ENCODE measurements around the gene EGFL7. TPM values are rescaled to one million over a fixed set of nuclear protein-coding genes. Genes with fewer than 3 reads are reported as not detected.

The EGFL7 gene
- total RNA-seq, 1 experiment from 2014 or later, result 38.0 TPM

DNA sequence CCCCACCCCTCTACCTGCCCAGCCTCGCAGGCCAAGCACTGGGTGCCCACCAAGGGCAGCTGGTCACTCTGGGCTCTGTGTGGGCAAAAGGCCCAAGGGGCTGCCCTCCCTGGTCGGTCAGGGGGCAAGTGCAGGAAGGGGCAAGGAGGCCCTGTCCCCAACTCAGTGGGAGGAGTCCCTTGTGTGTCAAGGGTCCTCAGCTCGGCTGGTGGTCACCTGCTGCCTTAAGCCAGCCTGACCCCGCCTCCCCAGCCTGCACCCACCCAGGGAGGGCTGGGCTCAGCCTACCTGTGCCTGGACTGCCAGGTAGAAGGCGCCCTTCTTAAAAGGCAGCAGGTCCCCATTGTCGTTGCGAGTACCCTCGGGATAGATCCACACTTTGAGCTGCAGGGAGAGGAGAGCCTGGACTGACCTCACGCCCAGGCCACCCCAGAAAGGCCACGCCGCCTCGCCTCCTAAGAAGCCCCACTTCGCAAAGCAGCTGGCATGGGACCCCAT lies 13.6 kb downstream of the EGFL7 start:
- DNase-seq, result no peak
- no peaks in the 10 kb centered on the region for H3K9me3 ChIP-seq (ENCODE audit: control insufficient read depth, low read depth, low read length)
- H3K4me1 Mint-ChIP-seq, result peaks cover 2 to 7% of the 10 kb centered on the region in 2 experiments
- H3K9me3 Mint-ChIP-seq, result no peaks in the 10 kb centered on the region
- no peak overlapping the region for H2BK12ac ChIP-seq (ENCODE audit: insufficient read length, low read depth, low read length)
- H3K27me3 Mint-ChIP-seq (ENCODE audit: low read depth), result peaks cover 1% of the 10 kb centered on the region; the same call in 1 of the 2 replicates
- no peak overlapping the region for H2BK20ac ChIP-seq (ENCODE audit: low read depth, low read length, poor library complexity, severe bottlenecking)
- no peaks in the 10 kb centered on the region for H3K4me1 ChIP-seq (ENCODE audit: insufficient read depth, low read length)
- H4K20me1 ChIP-seq (ENCODE audit: control insufficient read depth, insufficient read depth, insufficient read length), result no peaks in the 10 kb centered on the region
- H3K23me2 ChIP-seq (ENCODE audit: insufficient read length, low read depth, low read length, poor library complexity, severe bottlenecking), result no peaks in the 10 kb centered on the region
- H3K27ac ChIP-seq (ENCODE audit: insufficient read length, low read depth, low read length), result no peak overlapping the region
- no peak overlapping the region for H2BK15ac ChIP-seq (ENCODE audit: low read depth, low read length)
- H3K23ac ChIP-seq (ENCODE audit: insufficient read length, low read depth, low read length), result no peak overlapping the region
- WGBS (ENCODE audit: extremely low coverage, insufficient read length, low lambda C conversion rate), result no CpG with 5 or more reads among the region's 13 CpGs
- H3K27me3 ChIP-seq (ENCODE audit: insufficient read depth, low read length), result no peaks in the 10 kb centered on the region
- H3T11ph ChIP-seq (ENCODE audit: low read length), result no peak overlapping the region
- H3K56ac ChIP-seq (ENCODE audit: insufficient read length, low read depth, low read length), result no peak overlapping the region
- no peak overlapping the region for H3K4me3 Mint-ChIP-seq
- H3K4me2 ChIP-seq (ENCODE audit: insufficient read depth, insufficient read length, low read length), result no peak overlapping the region
- H3K36me3 Mint-ChIP-seq (ENCODE audit: insufficient read depth in 1 of 3, low read depth in 3 of 3), result peaks cover 0 to 5% (median 0%) of the 10 kb centered on the region in 3 experiments; a peak in 4 of 7 replicates
- no peak overlapping the region for H3K9ac ChIP-seq (ENCODE audit: extremely low read depth, insufficient read length, low read length)
- H4K5ac ChIP-seq (ENCODE audit: insufficient read length, low read depth, low read length), result no peak overlapping the region
- H3K79me1 ChIP-seq (ENCODE audit: insufficient read depth, low read depth, low read length, poor library complexity, severe bottlenecking), result no peaks in the 10 kb centered on the region
- H2BK5ac ChIP-seq (ENCODE audit: insufficient read length, low read length), result no peak overlapping the region
- H2AFZ ChIP-seq (ENCODE audit: low read length), result no peak overlapping the region
- H2BK120ac ChIP-seq (ENCODE audit: low read depth, low read length, poor library complexity, severe bottlenecking), result no peak overlapping the region
- H4K91ac ChIP-seq (ENCODE audit: insufficient read length, low read depth, low read length), result no peak overlapping the region
- no peak overlapping the region for H3K4ac ChIP-seq (ENCODE audit: low read depth, low read length)
- H3K14ac ChIP-seq (ENCODE audit: insufficient read depth, low read length), result no peak overlapping the region
- H3K18ac ChIP-seq (ENCODE audit: insufficient read length, low read depth, low read length), result no peak overlapping the region
- no peak overlapping the region for H2AK5ac ChIP-seq (ENCODE audit: insufficient read length, low read length)
- no peaks in the 10 kb centered on the region for H3K79me2 ChIP-seq (ENCODE audit: insufficient read depth, low read length)
- no peak overlapping the region for H4K8ac ChIP-seq (replicated peaks; ENCODE audit: insufficient read length, low read depth, low read length)
- TF ChIP-seq, protein P1, sequence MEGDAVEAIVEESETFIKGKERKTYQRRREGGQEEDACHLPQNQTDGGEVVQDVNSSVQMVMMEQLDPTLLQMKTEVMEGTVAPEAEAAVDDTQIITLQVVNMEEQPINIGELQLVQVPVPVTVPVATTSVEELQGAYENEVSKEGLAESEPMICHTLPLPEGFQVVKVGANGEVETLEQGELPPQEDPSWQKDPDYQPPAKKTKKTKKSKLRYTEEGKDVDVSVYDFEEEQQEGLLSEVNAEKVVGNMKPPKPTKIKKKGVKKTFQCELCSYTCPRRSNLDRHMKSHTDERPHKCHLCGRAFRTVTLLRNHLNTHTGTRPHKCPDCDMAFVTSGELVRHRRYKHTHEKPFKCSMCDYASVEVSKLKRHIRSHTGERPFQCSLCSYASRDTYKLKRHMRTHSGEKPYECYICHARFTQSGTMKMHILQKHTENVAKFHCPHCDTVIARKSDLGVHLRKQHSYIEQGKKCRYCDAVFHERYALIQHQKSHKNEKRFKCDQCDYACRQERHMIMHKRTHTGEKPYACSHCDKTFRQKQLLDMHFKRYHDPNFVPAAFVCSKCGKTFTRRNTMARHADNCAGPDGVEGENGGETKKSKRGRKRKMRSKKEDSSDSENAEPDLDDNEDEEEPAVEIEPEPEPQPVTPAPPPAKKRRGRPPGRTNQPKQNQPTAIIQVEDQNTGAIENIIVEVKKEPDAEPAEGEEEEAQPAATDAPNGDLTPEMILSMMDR (conservative IDR thresholded peaks at IDR 0.05), result no peak
- H3K27ac Mint-ChIP-seq, result no peak overlapping the region

Measured in H9 (cell line).